C1 segment of cervical spinal cord (tissue), 14 donors: ENCODE measurements around the gene RASGRF2.

ENCODE experiments used
- DNase-seq, 14 donors: peaks; one replicate each; lab custom pipeline; 2025; lab: John Stamatoyannopoulos, UW

Gene RASGRF2

DNA sequence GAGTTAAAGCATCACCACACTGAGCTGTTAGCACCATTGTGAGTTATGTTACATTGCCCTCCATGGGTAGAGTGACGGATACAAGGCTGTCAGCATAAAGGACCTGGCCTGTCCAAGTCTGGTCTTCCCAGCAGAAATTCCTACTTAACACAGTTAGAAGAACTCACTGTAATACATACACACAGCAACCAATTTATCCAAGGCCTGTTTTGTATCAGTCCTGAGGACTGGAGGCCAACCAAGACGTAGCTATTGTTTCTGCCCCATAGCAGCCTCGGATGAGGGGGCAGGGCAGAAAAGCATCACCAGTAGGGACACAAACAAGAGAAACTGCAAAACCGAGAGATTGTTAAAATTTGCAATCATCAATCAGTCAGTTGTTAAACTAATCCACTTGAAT lies 206.9 kb downstream of the RASGRF2 start:
- DNase-seq: no peak

DNA sequence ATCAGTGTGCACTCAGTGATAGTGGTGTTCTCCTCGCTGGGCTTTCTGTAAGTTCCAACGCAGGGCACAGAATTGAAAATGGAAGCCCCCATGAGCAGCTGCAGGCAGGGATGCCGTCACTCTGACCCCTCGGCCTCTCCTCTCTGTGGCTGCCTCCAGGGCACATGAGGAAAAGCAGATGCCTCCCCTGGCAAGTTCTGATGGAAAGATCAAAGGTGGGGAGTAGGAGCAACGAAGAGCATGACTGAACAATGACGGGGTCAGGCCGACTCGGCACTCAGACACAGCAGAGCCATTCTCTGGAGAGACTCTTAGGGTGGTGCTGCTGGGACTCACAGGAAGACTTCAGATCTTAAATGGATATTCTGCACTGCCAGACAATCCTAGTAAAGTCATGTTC lies 207.4 kb downstream of the RASGRF2 start:
- DNase-seq: no peak

DNA sequence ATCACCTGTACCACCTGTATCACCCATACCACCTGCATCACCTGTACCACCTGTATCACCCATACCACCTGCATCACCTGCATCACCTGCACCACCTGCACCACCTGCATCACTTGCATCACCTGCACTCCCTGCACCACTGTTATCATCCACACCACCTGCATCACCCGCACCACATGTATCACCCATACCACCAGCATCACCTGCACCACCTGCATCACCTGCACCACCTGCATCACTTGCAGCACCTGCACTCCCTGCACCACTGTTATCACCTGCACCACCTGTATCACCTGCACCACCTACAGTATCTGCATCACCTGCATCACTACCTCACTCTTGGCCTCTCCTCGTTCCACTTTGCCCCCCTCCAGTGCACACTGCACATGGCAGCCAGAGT lies 209.8 kb downstream of the RASGRF2 start:
- no peak for DNase-seq

DNA sequence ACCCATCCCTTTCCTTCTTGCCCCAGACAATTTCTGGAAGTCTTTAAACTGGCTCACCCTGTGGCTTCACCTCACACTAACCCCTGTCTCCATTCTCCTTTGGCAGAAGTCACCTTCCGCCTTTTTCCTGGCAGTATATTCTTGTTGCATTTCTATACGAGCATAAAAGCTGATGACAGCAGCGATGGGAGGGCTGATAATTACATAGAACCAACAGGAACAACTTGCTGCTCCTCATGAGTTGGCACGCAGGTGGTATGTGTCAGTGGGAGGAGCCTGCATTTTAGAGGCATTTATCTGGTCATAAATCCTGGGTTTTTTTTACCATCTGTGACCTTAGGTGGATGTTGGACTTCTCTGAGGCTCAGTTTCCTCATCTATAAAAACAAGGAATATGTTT lies 211.6 kb downstream of the RASGRF2 start:
- no peak for DNase-seq

DNA sequence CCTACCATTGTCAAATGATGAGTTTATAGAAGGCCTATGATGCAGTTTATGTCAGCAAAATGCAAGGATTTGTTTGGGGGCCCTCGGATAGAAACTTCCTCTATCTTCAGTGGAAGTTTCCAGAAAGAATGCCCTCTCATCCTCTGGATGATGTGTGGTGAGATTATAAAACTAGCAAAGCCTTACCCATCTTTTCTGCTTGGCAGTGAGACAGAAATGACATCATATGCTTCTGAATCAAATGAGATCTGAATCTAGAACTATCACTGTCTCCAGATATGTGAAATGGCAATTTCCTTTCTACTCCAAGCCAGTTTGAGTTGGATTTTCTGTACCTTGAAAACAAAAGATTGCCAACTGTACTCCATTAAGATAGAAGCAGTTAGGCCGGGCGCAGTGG lies 212.5 kb downstream of the RASGRF2 start:
- DNase-seq: no peak

DNA sequence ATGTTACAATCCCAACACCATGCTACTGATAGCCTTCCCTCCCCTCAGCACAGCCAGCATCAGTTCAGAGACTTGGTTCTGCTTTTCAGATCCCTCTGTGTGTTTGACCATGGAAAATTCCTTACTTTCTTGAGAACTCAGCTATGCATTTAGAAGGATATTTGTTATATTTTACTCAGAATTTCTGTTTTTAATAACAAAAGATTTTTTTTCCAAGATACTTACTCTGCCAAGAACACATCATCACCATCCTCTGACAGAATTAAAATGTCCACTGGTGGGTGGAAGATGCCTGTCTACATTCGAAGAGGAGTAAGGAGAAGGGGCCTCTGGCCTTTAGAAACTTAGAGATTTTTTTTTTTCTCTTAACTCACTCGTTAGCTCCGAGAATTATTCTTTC lies 216.9 kb downstream of the RASGRF2 start:
- DNase-seq: no peak

DNA sequence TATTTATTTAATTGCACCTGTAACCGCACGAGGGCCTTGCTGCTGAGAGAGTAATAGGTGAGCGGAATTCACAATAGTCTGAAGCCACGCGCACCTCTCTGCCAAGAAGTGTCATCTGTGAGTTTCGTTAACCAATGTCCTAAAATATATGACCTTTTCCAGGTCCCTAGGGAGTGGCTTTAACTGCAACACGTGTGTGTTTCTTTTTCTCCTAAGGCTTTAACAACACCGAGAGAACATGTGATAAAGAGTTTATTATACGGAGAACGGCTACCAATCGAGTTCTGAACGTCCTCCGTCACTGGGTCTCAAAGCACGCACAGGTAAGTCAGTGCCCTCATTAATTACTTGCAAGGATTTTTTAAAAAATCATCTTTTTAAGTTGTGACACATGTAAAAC lies 219.8 kb downstream of the RASGRF2 start:
- no peak for DNase-seq

DNA sequence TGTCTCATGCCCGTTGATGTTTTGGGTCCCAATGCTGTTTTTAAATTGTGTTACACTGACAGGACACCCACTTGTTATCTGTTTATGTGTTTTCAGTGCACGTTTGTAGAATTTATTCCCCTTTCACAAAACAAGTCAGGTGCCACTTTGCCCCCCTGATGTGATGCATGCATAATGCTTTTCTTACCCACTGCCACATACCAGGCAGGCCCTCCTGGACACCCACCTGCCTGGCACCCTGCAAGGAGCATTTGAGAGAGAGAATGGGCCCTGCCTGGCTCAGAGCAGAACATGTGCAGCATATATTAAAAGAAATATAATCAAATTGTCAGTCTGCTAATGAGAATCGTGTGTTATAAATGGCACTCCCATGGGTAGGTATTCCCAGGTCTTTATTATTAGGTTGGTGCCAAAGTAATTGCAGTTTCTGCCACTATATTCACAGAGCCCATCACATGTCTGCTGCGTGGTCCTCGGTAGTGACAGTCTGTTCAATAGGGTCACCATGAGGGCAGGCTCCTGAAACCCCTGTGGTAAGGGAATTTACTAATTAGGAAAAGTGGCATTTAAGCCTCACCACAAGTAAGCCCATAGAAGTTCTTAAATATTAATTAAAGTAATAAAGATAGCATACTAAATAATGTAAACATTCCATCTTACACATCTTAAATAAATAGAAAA lies 220.8 kb downstream of the RASGRF2 start:
- DNase-seq: no peak

DNA sequence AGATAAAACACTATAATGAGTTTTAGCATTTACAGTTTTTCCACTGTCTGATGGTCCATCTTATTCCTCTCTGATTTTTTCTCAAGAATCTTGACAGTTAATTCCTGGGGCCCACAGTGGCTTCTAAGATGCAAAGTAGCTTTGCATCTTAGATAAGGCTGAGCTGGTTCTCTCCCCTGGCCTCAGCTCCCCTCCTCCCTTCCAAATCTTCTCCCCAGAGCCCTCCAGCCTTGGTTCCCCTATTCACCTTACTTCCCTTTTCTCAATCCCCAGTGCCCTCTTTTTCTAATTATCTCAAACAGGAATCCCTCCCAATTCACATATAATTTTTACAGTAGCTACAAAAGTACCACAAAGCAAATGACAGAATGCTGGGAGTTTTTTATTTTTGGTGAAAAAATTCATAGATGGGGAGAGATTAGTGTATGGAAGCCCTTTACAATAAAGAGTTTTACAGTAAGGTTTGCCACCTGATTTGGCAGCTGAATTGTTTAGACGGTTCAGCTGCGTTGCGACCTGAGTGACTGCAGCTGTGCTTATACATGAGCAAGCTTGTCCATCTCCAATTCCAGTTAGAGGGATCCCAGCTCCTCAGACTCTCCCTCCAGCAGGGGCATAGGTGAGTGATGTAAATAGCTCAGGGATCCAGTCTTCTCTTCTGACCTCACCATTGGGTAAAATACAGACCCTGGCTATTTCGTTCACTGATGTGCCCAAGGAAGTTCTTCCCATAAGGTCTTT lies 221.6 kb downstream of the RASGRF2 start:
- DNase-seq: no peak

DNA sequence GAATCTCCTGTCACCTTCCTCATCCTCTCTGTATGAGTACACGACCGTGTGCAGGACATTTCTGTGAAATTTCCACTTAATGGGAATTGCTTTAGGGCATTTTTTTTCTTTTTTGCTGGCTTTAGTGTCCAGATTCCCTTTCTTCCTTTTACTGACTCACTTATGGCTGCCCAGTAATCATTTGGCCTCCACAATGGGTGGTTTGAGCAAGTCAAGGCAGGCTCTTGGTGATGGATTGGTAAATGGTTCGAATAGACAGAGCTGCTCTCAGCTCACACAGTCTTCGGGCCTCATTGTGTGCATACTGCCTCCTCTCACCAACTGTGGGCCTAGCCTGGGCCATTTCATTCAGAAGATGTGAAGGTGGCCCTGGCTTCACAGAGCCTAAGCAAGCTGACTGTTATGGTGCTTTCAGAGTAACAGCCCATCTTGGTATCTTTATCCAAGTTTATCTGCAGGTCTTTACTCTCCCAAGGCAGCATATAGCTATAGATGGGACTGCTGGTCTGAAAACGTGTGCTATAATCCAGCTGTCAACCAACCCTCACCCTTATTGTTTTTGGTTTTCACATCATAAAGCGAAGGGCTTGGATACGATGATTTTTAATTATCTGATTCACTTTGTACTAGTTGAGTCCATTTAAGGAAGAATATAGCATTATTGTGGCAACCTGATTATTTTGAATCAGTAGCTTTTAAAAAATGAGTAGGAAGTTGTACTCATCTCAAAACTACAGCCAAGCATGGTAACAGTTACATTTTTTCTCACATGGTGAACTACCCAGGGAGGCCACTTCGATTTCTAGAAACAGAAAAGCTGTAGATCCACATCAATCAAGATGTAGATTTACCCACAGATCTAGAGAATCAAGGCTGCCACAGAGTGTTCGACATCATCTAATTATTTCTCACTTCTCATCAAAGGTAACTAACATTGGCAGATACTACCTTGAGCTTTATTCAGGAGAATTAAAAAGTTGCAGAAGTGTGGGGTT lies 222.5 kb downstream of the RASGRF2 start:
- DNase-seq: no peak

DNA sequence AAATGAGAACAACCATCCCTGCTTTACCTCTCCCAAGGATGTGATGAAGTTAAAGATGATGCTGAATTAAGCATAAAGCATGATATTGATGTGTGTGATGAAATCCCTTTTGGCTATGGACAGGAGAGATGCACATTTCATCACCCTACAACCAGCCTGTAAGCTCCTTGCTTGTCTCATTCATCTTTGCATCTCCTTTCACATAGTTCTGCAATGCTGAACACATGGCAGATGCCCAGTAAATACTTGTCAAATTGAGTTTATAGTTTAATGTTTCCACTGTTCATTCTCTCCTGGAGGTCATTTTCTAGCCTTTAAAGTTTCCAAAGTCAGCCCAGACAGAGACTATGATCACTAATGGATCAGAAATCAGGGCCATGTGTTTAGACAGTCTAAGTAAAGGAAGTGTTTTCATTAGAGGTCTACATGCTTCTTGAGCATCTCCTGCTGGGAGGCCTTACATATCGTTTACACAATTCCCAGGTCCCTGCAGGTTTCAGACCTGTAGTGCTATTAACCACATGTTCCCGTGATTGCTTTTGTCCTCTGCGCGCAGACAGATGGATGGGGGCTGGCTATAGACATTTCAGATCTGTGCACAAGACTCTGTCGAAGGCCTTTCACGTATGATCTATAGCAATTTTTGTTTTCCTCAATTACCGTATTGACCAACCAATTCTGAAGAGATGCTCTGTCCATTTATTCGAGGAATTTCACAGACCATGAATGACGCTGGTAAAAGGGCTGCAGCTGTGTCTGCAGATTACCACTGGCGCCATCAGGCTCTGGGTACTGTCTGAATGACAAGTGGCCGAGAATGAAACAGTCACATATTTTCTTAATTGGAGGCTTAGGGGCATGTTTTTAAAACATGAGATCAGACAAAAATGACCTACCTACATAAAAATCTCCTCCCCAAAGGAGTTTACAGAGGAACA lies 223.9 kb downstream of the RASGRF2 start:
- no peak for DNase-seq

DNA sequence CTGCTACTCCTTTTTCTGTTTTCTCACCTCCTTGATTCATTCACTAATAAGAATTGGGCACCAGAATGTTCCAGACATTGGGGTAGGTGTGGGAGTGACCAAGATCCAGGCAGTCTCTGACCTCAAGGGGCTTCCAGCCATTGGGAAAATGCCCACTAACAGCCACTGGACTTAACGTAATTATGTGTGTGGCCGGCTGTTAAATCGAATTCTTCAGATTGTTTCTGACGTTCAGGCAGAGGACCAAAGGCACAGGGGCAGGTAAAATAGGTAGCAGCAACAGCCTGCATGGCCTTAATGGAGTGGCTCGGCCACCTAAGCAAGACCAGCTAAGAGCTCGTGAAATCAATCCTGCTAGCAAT lies 224.6 kb downstream of the RASGRF2 start:
- DNase-seq: no peak

DNA sequence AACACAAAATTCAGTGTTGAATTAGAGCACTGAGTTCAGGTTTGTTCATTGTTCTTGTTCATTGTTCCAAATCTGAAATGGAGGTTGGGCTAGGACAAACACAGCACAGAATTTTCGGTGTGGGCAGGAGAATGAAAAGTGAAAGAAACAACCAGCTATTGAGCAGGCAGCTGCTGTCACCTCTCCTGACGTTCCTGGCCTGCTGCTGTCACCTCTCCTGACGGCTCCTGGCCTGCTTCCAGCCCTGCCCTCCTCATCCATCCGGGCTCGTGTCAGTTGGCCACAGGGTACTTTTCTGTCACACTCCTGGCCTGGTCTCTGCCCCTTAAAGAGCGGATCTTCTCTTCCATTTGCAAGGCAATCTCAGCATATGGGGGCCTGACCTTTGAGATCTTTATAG lies 227.7 kb downstream of the RASGRF2 start:
- no peak for DNase-seq

DNA sequence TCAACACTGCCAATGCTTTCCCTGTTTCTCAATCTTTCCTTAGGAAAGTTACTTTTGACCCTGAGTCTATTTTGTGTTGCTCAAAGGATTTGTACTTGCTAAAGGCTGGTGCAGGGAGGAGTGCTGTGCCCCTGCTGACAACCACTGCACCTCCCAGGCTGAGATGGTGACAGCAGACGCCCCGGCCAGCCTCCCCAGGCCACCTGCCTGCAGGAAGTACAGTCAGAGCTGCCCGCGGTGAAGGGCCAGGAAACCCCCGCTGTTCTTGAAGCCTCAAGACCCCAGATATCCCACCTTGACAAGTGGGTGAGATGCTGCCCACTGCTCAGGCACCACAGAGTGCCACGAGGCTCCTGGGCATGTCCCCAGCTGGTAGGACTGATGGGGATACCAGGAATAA lies 228.8 kb downstream of the RASGRF2 start:
- no peak for DNase-seq

DNA sequence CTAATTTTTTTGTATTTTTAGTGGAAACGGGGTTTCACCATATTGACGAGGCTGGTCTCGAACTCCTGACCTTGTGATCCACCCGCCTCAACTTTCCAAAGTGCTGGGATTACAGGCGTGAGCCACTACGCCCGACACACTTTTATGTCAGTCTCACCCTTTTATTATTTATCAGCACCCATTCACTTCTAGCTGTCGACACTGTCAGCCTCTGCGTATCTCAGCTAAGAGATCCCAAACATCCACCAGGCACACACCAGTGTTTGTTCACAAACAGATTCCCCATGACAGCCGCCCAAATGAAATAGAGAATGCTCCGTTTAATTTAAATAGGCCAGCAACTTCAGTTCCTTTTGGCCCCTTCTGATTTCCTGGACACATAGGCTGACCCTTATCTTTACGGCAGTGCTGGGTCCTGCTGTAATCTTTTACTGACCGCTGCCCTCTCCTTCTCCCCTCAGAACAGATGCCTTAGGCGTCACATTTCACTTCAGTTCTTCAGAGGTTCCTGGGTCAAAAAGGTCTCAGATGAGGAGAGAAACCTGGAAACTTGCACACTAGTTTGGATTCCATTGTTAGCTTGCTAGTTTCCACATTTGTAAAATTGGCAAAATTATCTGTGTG lies 229.8 kb downstream of the RASGRF2 start:
- no peak for DNase-seq

DNA sequence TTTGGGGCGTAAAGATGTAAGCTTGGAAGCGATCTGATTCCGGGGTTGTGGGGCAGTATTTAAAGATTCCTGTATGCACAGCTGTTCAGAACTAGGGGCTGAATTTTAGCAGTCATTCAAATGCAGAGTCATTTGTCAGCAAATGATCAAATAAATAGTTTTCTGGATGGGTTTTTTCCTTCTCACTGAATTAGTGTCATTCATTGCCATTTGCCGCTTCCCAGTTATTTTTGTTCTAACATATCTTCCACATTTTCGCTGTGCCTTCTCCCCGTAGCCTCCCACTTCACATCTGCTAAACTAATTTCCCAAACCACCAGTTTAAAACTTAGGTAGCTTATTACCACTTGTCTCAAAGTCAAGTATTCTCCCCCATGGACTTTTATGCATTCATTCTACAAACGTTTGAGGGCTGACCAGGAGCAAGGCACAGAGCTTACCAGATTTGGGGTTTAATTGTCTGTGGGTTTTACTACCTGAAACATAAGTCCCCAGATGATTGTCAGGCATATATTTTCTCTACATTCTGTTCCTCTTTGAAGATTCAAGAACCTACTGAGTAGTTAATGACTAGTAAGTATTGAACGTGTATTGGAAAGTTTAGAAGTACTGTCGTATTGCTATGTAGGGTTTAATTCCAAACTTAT lies 231.7 kb downstream of the RASGRF2 start:
- no peak for DNase-seq

DNA sequence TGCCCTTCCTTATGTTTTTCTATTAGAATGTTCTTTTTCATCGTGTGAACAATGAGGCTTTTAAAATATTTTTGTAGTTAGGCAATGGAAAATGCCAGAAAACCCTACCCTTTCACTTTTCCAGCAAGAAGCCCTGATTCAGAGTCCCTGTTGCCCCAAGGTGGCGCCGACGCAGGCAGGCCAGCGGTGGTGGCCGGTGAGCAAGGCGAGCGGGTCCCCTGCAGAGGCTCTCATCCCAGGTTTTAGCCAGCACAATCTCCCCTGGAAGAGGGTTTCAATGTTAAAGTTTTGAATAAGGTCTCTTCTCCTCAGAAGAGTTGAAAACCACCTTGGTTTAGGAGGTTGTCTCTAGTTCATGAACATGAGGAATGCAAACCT lies 232.2 kb downstream of the RASGRF2 start:
- no peak for DNase-seq

DNA sequence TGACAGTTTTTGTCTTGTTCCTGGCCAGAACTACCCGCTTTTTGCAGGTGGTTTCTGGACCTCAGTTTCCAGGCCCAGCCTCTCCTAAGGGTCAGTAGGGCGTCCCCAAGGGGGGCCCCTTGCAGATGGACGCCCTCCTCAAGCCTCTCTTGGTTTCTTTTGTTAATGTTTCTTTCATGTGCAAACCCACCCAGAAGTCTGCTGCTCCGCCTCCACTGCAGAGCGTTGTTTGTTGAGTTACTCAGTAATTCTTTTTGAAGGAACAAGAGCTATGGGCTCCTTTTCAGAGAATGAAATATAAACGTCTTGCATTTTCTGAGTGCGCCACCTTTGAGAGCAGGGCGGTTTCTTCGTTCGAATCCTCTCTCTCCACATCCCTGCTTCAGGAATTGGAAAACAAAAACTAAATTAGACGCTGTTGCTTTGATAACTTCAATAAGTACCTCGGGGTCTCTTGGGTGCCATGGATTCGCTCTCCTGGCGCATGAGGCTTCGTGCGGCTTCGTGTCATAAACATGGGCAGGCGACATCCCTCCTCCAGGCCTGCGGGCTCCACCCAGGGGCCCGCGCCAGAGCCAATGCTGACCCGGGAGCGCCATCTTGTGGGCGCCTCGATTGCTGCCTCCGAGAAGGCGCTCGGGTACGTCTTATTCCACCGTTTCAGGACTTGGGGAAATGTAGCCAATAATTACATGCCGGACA lies 234.6 kb downstream of the RASGRF2 start:
- peak in 11 of 14 donors; percentile 31 to 79 (median 59) for DNase-seq

DNA sequence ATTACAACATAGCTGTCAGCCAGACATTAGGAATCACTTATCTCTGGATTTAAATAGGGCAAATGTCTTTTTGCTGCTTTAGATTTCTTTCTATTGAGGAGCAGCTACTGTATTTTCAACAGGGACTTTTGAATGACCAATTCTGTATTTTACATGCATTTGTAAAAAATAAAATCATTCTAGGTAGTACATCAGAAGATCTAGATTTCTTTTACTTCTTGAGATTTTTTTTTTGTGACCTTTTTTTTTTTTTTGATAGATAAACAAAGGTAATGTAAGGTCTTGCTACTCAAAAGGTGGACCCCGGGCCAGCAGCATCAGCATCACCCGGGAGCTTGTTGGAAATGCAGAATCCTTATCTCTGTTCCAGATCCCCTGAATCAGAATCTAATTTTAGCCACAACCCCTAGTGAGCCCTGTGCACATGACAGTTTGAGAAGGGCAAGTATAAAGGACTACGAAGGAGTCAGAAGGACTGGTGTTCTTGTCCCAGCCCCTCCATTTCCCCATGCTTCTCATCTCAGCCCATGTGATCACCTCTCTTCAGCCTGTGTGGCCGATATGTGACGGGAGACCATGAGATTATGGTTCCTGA lies 235.3 kb downstream of the RASGRF2 start:
- DNase-seq: peak in 1 of 14 donors; percentile 12
